GM19455 (cell line): ENCODE data around the gene ADGRE2.
"Not testable (repeated sequence)": the region's sequence is repeated elsewhere in the genome, so short reads cannot be mapped to it uniquely, and the experiment has no call there.

Source experiments
- ATAC-seq: cut with Tn5 transposase; IDR thresholded peaks from one replicate; pipeline ENCODE4 v1.9.1; 2021; ENCODE audit not compliant: unreplicated experiment

Gene ADGRE2

GRCh38 chr19:14780622-14781225 is 2.4 kb upstream of the ADGRE2 start:
- ATAC-seq, result not testable (repeated sequence)

GRCh38 chr19:14779151-14779550 is 791 bp upstream of the ADGRE2 start:
- ATAC-seq, result no peak

GRCh38 chr19:14777645-14778044 is 715 bp downstream of the ADGRE2 start:
- not testable (repeated sequence) for ATAC-seq

DNA sequence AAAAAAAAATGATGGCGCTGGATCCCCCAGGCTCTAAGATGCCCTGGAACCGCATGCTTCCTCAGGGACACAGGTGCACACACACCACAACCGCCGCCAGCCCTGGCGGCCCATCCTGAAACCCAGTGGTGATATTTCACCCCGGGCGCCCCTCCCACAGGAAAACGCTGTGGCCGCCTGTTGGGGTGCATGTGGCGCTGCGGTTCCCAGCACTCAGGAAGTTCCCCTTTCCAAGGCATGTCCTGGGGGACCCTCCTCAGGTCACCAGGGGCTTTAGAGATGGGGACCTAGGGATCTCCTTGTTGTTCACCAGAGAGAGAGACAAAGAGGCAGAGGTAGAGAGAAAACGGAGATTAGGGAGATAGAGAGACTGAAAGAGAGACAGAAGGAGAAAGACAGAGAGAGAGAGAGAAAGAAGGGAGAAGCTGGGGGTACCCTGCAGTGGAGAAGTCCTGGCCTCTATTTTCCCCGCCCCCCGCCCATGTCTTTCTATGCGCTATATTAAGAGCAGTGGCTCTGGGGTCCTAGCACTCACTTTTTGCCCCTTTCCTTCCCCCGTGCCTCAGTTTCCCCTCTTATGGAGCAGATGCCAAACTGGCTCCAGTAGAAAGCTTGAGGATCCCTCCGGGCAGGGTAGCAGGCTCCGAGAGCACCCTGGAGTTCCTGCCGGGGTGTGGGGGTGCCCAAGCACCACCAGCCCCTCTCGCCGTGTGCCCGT is 2.3 kb downstream of the ADGRE2 start:
- ATAC-seq, result no peak

DNA sequence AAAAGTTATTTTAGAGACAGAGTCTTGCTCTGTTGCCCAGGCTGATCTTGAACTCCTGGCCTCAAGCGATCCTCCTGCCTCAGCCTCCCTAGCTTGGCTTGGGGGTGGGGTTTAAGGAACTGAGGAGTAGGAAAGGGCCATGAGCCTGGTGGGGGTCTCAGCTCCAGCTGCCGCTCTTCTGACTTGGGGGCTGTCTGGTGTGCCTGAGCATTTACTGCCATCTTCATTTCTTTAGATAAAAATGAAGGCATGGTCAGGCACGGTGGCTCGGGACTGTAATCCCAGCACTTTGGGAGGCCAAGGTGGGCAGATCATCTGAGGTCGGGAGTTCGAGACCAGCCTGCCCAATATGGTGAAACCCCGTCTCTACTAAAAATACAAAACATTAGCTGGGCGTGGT is 3.0 kb downstream of the ADGRE2 start:
- not testable (repeated sequence) for ATAC-seq

DNA sequence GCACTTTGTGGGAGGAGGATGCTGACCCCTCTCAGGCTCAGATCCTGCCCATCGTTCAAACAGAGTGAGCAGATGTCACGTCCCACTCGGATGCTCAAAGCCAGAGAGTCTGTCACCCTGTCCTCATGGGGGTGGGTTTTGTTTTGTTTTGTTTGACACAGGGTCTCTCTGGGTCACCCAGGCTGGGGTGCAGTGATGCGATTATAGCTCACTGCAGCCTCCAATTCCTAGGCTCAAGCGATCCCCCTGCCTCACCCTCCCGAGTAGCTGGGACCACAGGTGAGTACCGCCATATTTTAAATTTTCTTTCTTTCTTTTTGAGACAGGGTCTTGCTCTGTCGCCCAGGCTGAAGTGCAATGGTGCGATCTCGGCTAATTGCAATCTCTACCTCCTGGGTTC is 4.0 kb downstream of the ADGRE2 start:
- no peak for ATAC-seq

DNA sequence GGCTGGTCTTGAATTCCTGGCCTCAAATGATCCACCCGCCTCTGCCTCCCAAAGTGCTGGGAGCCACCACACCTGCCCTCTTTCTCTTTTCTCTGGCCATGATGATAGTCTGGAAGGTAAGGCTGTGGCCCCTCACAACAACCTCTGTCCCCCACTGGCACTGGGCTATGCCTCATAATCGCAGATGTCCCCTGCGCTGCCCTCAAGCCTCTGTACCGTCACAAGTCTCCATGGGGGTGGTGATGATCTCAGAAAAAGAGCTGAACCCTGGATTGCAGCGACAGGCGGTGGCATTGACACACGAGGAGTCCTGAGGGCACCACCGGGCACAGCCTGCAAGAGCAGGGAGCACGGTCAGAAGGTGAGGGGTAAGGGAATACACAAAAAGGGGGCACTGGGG is 4.6 kb downstream of the ADGRE2 start:
- not testable (repeated sequence) for ATAC-seq

DNA sequence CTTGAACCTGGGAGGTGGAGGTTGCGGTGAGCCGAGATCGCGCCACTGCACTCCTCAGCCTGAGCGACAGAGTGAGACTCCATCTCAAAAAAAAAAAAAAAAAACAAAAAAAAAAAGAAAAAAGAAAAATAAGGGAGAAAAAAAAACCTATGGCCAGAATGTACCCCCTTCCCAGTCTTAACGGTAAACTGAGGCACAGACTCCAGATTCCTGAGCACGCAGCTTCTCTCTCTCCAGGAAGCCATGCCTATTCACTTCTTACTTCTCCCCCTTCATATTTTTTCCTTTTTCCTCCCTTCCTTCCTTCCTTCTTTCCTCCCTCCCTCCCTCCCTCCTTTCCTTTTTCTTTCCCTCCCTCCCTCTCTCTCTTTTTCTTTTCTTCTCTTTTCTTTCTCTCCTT is 5.4 kb downstream of the ADGRE2 start:
- ATAC-seq, result no peak

DNA sequence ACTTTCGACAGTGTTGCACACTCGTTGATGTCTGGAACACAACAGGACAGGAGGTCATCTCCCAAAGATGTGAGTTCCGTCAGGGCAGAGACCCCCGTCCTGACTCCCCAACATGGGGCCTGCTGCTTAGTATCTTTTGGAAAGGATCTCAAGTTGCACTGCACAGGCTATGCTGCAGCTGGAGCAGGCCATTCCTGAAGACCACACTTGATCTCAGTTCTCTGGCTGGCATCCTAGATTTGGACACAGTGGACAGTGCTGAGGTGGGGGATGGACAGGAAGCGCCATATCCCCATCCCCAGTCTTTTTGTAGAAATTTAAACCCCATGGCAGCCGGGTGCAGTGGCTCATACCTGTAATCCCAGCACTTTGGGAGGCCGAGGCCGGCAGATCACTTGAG is 5.9 kb downstream of the ADGRE2 start:
- ATAC-seq, result no peak

DNA sequence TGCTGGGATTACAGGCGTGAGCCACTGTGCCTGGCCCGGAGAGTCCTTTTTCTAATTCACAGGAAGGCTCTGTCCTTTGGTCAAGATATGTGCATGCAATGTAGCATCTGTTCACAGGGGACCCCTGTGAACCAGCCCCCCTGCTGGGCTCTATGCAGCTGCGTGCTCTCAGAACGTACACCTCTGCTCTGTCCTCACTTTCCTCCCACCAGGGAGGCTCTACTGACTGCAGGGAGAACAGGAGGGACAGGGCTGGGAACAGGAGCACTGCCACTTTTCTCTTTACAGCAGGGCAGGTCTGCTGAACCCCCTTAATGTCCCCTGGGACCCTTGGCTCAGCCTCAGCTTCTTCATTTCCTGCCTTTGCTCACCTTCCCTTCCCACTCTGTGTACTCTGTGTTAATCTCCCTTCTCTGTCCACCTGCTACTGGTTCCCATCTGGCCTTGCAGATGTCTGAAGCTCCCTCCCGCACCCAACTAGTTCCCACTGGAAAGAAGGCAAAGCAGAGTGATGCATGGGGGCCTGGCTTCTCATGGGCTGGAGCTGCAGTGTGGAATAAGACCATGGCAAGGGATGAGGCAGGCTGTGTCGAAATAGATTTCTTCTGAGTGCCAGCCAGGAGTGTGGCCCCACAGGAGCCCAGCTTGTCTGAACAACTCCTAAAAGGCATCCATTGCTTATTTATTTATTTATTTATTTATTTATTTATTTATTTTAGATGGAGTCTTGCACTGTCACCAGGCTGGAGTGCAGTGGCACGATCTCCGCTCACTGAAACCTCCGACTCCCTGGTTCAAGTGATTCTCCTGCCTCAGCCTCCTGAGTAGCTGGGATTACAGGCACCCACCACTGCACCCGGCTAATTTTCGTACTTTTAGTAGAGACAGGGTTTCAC is 7.2 kb downstream of the ADGRE2 start:
- ATAC-seq, result no peak

DNA sequence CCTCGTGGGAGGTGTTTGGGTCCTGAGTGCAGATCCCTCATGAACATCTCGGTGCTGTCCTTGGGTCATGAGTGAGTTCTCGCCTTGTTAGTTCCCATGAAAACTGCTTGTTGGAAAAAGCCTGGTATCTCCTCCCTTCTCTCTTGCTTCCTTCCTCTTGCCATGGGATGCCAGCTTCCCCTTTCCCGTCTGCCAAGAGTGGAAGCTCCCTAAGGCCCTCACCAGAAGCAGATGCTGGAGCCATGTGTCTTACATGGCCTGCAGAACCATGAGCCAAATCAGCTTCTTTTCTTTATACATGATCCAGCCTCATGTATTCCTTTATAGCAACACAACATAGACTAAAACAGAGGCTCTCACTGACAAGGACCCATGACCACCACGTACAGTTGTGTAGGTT is 8.2 kb downstream of the ADGRE2 start:
- ATAC-seq, result no peak

DNA sequence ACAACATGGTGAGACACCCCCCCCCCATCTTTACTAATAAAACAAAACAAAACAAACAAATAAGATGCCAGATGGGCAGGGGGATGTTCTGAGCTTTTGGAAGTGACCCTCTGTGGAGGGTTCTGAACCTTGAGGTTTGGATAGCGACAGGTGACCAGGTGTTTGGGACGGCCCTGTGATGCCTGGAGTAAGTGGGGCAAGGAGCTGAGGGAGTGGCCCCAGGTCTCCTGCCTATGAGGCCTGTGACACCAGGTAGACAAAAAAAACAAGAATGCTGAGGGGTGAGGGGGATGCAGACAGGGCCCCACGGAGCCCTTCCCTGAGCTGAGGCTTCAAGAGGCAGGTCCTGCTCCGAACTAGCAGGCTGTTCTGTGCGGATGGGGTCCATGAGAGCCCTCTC is 9.2 kb downstream of the ADGRE2 start:
- no peak for ATAC-seq

GRCh38 chr19:14768001-14768400 is 10.4 kb downstream of the ADGRE2 start:
- no peak for ATAC-seq

DNA sequence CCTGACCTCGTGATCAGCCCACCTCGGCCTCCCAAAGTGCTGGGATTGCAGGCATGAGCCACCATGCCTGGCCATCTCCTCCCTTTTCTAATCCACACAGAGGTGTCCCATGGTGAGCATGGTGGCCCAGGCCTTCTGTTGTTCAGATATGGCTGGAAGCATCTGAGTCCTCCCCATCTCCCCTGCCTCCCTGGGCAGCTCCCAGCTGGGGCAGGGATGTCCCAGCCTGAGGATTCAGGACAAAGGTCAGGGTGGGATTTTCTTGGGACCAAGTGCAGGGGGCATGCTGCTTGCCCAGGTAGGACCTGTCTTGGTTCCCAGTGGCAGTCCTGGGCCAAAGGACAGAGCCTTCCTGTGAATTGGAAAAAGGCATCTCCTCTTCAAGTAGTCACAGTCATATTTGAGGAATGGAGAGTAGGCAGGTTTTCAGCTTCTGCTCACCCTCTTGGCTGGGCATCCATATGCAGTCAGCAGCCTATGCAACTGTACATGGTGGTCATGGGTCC is 10.8 kb downstream of the ADGRE2 start:
- ATAC-seq, result no peak

DNA sequence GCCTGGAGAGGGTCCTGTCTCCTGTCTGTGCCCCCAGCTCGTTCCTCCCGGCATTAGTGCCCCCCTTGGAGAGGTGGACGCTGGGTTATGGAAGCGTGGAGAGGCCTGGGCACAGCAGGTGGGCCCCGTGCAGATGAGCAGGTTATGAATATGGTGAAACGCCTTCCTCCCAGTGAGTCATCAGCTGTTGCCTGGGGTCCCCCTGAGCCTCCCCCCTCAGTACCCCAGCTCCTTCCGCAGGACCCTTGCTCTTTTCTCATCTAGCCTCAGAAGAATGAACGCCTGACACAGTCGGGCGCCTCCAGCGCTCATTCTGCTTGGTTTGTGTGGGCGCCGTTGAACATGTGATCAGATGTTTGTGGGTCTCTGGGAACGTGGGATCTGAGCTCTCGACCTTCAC is 12.5 kb downstream of the ADGRE2 start:
- ATAC-seq, result not testable (repeated sequence)

DNA sequence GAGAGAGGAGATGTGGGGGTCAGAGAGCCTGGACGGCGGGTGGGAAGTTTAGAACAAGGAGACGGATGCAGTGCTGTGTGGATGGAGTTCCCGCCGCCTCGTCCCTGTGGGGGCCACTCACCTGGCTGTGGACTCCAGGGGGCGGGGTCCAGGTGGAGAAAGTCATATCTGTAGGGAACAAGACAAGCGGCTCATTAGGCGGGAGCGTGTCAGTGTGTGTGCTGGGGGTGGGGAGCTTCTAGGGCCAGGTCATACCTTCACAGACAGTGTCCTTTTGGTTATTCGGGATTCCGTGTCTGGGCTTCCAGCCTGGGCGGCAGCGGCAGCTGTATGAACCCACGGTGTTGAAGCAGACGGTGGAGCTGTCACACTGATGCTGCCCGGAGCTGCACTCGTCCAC is 13.0 kb downstream of the ADGRE2 start:
- ATAC-seq, result not testable (repeated sequence)

- ATAC-seq, result no peak
Observed at GRCh38 chr19:14764401-14764800, 14.0 kb downstream of the ADGRE2 start.

DNA sequence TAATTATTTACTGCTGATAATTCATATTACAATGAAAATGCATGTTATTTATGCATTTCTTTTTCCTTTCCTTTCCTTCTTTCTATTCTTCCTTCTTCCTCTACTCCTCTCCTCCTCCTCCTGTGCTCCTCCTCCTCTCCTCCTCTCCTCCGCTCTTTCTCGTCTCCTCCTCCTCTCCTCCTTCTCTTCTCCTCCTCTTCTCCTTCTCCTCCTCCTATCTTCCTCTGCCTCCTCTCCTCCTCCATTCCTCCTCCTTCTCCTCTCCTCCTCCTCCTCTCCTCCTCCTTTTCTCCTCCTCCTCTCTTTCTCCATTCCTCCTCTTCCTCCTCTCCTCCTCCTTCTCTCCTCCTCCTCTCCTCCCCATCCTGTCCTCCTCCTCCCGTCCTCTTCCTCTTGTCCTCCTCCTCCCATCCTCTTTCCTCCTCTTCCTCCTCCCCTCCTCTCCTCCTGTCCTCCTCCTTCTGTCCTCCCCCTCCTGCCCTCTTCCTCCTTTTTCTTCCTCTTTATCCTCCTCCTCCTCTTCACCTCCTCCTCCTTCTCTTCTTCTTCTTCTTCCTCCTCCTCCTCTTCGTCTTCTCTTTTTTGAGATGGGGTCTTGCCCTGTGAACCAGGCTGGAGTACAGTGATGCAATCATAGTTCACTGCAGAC is 14.7 kb downstream of the ADGRE2 start:
- no peak for ATAC-seq

- ATAC-seq, result no peak
Observed at GRCh38 chr19:14762111-14762510, 16.2 kb downstream of the ADGRE2 start.

- no peak for ATAC-seq
Observed at GRCh38 chr19:14761607-14762006, 16.8 kb downstream of the ADGRE2 start.

GRCh38 chr19:14758816-14759215 is 19.5 kb downstream of the ADGRE2 start:
- ATAC-seq, result no peak
